ENCODE measurements around the gene SOCS6. TPM values are rescaled to one million over a fixed set of nuclear protein-coding genes. Genes with fewer than 3 reads are reported as not detected.

SOCS6 gene
- total and polyA plus RNA-seq, 2 of the 13 experiments (the other 11 are each of a cell fraction or from before 2014, with no cell fraction given) = 18.6 to 38.3 TPM

DNA sequence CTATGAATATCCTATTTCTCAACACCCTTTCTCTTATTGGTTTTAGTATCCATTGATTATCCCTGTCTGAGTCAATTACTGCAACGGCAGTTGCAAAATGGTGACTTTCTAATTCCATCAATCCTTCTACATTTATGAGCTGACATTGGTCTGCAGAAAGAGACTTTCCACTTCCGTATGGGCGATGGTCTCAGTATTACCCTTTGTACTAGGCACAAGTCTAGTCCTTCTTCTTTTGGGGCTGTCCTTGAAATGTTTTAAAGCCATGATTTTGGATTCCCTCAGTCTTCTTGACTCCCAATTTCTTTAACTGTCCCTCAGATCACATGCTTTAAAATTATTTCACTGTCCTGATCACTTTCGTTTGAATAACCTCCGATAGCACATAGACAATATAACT lies 32.7 kb upstream of the SOCS6 start:
- H3K27me3 ChIP-seq (ENCODE audit: control insufficient read depth in 1 of 2, insufficient read depth in 2 of 2, low read length in 2 of 2) = 0 out of 5 replicates have a peak, but pooled peaks cover 0 to 6% of the 10 kb centered on the region in 2 experiments
- TF ChIP-seq, protein P1, sequence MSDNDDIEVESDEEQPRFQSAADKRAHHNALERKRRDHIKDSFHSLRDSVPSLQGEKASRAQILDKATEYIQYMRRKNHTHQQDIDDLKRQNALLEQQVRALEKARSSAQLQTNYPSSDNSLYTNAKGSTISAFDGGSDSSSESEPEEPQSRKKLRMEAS (IDR thresholded peaks at IDR 0.05) = no peak
- TF ChIP-seq MAFF (IDR thresholded peaks at IDR 0.05; ENCODE audit: low read depth, low read length) (no peak), SP1 (IDR thresholded peaks at IDR 0.05) (no peak), SP1 (CRISPR knock-in tag; IDR thresholded peaks at IDR 0.05) (no peak), ZFY (CRISPR knock-in tag; IDR thresholded peaks at IDR 0.05) (no peak), HIVEP1 (CRISPR knock-in tag; IDR thresholded peaks at IDR 0.05) (no peak), TEAD3 (CRISPR knock-in tag; optimal IDR thresholded peaks at IDR 0.05; ENCODE audit: borderline replicate concordance) (no peak)
- TF ChIP-seq, protein P2, sequence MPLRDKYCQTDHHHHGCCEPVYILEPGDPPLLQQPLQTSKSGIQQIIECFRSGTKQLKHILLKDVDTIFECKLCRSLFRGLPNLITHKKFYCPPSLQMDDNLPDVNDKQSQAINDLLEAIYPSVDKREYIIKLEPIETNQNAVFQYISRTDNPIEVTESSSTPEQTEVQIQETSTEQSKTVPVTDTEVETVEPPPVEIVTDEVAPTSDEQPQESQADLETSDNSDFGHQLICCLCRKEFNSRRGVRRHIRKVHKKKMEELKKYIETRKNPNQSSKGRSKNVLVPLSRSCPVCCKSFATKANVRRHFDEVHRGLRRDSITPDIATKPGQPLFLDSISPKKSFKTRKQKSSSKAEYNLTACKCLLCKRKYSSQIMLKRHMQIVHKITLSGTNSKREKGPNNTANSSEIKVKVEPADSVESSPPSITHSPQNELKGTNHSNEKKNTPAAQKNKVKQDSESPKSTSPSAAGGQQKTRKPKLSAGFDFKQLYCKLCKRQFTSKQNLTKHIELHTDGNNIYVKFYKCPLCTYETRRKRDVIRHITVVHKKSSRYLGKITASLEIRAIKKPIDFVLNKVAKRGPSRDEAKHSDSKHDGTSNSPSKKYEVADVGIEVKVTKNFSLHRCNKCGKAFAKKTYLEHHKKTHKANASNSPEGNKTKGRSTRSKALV (CRISPR knock-in tag; IDR thresholded peaks at IDR 0.05) = no peak
- TF ChIP-seq, protein P3, sequence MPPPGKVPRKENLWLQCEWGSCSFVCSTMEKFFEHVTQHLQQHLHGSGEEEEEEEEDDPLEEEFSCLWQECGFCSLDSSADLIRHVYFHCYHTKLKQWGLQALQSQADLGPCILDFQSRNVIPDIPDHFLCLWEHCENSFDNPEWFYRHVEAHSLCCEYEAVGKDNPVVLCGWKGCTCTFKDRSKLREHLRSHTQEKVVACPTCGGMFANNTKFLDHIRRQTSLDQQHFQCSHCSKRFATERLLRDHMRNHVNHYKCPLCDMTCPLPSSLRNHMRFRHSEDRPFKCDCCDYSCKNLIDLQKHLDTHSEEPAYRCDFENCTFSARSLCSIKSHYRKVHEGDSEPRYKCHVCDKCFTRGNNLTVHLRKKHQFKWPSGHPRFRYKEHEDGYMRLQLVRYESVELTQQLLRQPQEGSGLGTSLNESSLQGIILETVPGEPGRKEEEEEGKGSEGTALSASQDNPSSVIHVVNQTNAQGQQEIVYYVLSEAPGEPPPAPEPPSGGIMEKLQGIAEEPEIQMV (CRISPR knock-in tag; IDR thresholded peaks at IDR 0.05; ENCODE audit: low read depth) = no peak
- TF ChIP-seq, protein P4, sequence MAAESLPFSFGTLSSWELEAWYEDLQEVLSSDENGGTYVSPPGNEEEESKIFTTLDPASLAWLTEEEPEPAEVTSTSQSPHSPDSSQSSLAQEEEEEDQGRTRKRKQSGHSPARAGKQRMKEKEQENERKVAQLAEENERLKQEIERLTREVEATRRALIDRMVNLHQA (CRISPR knock-in tag; IDR thresholded peaks at IDR 0.05) = no peak
- ATAC-seq = no peak
- BruUV-seq (replicated peaks) = no TSS peak
- POLR2A ChIA-PET = no interaction called here
- 56% methylated on average over 5 of the region's 5 CpGs for WGBS (ENCODE audit: low lambda C conversion rate)
- H3K36me3 ChIP-seq (replicated peaks in 1 of 2; ENCODE audit: control insufficient read depth in 1 of 2, insufficient read depth in 2 of 2, low read length in 2 of 2) = no peaks in the 10 kb centered on the region
- H3K9me3 ChIP-seq (ENCODE audit: low read length) = no peaks in the 10 kb centered on the region
- no peak overlapping the region for H3K4me2 ChIP-seq (ENCODE audit: low read depth, low read length)
- H3K4me1 ChIP-seq (ENCODE audit: insufficient read depth, low read length) = peaks cover 7% of the 10 kb centered on the region; the same call in 1 of the 2 replicates
- no peak for DNase-seq (ENCODE audit: low spot score)
- CTCF ChIA-PET (ENCODE audit: low intra/inter-chr PET ratio, low total read pairs) = no interaction called here
- intact Hi-C loops (cut with micrococcal nuclease; ENCODE audit: unreplicated experiment) (no loop called here), in situ Hi-C loops (cut with HindIII; ENCODE audit: extremely low pct_ligation_motif_present, low pct_unique_long_range_greater_than_20kb) (no loop called here)
- no peak overlapping the region for H3K9ac ChIP-seq (ENCODE audit: insufficient read depth, low read depth, low read length)
- no peaks in the 10 kb centered on the region for H3K79me2 ChIP-seq (ENCODE audit: insufficient read depth, low read length)
- H3K27ac ChIP-seq (ENCODE audit: extremely low read length, insufficient read depth, low read length) = no peak overlapping the region
- H4K20me1 ChIP-seq (ENCODE audit: insufficient read depth, low read length) = no peaks in the 10 kb centered on the region
- FAIRE-seq = no peak
- H3K4me3 ChIP-seq (replicated peaks in 1 of 3; ENCODE audit: insufficient read depth in 1 of 3, low read depth in 2 of 3, low read length in 3 of 3) = no peak overlapping the region
- no peak overlapping the region for H2AFZ ChIP-seq (ENCODE audit: low read length)

Data from HepG2 (cell line).